Activated CD8-positive, alpha-beta memory T cell treated with anti-CD3 and anti-CD28 coated beads, Interleukin-2, amount 50 U/mL, for 24 hours (primary cell): ENCODE results near the gene BAIAP2L2.
"Not testable (repeated sequence)": the region's sequence is repeated elsewhere in the genome, so short reads cannot be mapped to it uniquely, and the experiment has no call there.

ENCODE experiments used
- DNase-seq: peaks from one replicate; pipeline ENCODE4 v3.0.0-alpha.2; 2020; ENCODE audit errors: extremely low read depth

BAIAP2L2 gene, protein sequence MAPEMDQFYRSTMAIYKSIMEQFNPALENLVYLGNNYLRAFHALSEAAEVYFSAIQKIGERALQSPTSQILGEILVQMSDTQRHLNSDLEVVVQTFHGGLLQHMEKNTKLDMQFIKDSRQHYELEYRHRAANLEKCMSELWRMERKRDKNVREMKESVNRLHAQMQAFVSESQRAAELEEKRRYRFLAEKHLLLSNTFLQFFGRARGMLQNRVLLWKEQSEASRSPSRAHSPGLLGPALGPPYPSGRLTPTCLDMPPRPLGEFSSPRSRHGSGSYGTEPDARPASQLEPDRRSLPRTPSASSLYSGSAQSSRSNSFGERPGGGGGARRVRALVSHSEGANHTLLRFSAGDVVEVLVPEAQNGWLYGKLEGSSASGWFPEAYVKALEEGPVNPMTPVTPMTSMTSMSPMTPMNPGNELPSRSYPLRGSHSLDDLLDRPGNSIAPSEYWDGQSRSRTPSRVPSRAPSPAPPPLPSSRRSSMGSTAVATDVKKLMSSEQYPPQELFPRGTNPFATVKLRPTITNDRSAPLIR

GRCh38 chr22:38110008-38110862 lies at the start of gene BAIAP2L2:
TSS of gene BAIAP2L2 (minus strand) at chr22:38110684. CDS start at chr22:38110525, 159 bp downstream.
- no peak for DNase-seq

DNA sequence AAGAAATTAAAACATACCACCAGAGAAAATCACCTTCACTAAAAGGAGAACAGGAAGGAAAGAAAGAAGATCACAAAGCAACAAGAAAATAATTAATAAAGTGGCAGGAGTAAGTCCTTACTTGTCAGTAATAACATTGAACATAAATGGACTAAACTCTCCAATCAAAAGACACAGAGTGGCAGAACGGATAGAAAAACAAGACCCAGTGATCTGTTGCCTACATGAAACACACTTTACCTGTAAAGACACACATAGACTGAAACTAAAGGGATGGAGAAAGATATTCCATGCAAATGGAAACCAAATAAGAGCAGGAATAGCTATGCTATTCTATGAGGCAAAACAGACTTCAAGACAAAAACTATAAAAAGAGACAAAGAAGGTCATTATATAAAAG lies 45.2 kb upstream of the BAIAP2L2 start:
- DNase-seq, result no peak

- not testable (repeated sequence) for DNase-seq
Observed at GRCh38 chr22:38154563-38154915, 44.1 kb upstream of the BAIAP2L2 start.

- DNase-seq, result no peak
Observed at GRCh38 chr22:38153821-38154562, 43.5 kb upstream of the BAIAP2L2 start.

- no peak for DNase-seq
Observed at GRCh38 chr22:38151126-38151500, 40.6 kb upstream of the BAIAP2L2 start.

DNA sequence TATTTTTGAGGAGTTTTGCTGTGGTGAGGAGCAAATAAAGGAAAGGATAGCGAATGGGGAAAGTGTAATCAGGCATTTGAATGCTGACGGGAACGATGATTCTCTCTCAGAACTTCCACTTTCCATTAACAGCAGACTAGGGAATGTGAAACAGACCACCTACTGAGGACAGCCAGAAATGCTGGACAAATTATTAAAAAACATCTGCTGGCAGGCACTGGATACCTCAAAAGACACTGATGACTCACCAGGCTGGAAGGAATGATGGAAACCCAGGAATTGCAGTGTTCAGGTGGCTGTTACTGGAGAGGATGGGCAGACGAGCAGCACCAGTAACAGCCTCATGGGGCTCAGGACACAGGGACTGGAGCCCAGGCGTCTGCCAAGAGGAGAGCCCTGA lies 37.8 kb upstream of the BAIAP2L2 start:
- no peak for DNase-seq

- not testable (repeated sequence) for DNase-seq
Observed at GRCh38 chr22:38146166-38146565, 35.7 kb upstream of the BAIAP2L2 start.

- DNase-seq, result no peak
Observed at GRCh38 chr22:38144025-38144405, 33.5 kb upstream of the BAIAP2L2 start.

DNA sequence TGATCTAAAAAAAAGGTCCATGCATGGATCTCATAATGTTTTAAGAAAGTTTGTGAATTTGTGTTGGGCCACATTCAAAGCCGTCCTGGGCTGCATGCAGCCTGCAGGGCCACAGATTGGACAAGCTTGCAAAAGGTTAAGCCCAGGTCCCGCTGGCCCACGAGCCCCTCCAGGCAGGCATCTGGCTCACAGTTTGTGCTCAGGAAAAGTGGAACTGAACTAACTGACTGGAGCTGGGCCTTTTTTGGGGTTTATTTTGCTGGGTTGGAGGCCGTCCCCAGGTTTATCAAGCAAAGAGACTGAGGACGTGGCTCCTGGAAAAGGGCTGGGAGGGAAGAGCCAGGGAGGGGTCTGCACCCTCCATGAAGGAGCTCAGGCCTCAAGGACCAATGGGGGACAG lies 32.1 kb upstream of the BAIAP2L2 start:
- DNase-seq, result no peak

DNA sequence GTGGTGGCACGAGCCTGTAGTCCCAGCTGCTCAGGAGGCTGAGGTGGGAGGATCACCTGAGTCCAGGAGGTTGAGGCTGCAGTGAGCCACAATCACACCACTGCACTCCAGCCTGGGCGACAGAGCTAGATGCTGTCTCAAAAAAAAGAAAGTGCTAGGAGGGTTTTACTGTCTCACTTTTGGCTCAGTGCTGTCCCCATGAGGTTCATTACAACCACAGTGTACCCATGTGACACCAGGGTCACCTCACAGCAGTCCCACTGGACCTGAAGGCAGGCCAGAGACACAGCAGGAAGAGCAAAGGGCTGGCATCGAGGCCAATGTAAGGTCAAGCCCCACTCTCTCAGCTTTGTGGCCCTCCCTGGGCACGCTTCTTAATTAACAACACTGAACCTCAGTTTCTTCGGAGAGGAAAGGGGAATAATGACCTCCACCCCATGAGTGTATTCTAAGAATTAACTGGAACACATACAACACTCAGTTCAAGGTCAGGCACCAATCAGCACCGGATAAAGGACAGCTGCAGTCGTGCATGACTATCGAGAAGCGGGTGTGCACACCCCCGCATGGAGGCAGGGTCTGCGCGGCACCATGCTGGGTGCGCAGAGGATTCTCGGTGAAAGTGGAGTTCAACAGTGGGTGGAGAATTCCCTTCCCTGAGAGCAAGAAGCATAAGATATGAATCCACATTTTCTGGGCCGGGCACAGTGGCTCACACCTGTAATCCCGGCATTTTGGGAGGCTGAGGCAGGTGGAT lies 30.9 kb upstream of the BAIAP2L2 start:
- DNase-seq, result no peak

- no peak for DNase-seq
Observed at GRCh38 chr22:38139901-38140300, 29.4 kb upstream of the BAIAP2L2 start.

GRCh38 chr22:38138961-38139360 lies 28.5 kb upstream of the BAIAP2L2 start:
- no peak for DNase-seq

DNA sequence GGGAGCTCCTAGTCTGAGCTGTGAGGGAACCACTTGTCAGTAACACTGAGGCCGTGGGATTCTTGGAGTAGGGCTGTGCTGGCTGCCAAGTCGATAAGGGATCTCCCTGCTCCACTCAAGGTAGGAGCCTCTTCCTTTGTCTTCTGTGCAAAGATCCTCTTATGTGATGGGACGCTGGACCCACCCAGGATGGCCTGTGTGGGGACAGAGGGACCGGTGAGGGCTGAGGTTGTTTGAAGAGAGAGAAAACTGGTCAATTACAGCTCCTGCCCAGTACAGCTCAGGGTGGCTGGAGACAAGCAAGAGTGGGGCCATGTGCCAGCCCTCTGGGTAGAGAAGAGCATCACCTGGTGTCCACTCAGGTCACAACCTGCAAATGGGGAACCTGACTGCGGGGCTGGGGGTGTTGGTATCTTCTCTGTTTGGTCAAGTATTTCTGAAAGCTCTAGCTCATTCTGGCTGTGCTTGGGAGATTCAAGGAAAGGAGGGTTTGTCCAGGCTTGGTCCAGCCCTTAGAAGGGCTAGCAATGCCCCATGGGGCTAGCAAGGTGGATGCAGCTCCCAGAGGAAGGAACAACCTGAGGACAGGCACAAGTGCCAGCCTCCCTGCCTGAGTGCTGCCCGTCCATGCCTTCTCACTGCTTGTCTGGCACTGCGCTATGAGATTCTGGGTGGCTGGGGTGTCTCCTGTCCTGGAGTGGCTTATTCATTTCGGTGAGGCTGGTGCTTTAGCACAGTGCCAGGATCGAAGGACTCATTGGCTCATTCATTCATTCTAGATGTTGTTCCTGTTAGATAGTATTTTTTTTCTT lies 27.6 kb upstream of the BAIAP2L2 start:
- no peak for DNase-seq

- DNase-seq, result no peak
Observed at GRCh38 chr22:38136607-38137006, 26.1 kb upstream of the BAIAP2L2 start.

GRCh38 chr22:38135133-38135706 lies 24.7 kb upstream of the BAIAP2L2 start:
- no peak for DNase-seq

GRCh38 chr22:38133331-38133730 lies 22.8 kb upstream of the BAIAP2L2 start:
- no peak for DNase-seq

DNA sequence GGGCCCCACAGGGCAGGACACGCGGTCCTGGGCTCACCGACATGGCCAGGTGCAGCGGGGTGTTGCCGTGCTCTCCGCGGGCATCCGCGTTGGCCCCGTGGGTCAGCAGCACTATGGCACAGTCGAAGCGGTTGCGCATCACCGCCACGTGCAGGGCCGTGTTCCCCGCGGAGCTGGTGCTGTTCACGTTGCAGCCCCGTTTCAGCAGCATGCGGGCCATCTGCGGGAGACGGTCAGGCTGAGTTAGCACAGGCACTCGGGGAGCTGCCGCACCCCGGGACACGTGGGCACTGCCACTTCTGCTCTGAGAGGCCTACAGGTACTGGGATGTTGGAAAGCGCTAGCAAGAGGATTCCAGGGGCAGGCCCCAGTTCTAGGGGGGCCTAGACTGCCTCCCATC lies 22.3 kb upstream of the BAIAP2L2 start:
- DNase-seq, result no peak

DNA sequence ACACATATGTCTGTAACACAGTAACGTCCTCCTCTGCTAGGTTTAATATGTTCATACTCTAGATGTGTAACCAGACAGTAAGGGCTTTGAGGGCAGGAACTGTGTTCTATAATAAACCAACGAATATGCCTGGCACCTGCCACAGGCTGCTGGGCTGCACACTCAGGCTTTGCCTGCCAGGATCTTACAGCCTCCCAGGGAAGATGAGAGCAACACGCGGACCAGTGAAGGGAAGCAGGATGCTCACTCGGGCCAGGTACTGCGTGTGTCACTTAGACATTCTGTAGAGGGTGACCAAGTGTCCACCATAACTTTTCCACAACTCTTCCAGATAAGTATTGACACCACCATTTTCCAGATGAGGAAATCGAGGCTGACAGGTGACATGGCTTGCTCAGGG lies 21.7 kb upstream of the BAIAP2L2 start:
- DNase-seq, result no peak

DNA sequence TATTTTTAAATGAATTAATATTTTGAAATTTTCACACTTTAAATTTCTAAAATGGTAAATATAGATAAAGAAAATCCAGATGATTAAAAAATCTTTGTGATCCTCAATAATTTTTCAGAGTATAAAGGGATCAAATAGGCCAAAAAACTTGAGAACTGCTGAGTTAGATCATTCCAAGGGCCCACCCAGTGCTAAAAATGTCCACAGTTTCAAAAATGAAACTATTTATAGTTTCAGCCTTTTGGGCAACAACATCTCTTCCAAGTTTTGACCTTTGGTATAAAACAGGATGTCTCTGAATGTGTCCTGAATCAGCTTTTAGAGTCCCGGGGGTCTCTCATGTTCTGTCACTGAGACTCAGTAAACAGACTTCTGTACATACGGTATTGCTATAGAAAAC lies 20.9 kb upstream of the BAIAP2L2 start:
- no peak for DNase-seq

DNA sequence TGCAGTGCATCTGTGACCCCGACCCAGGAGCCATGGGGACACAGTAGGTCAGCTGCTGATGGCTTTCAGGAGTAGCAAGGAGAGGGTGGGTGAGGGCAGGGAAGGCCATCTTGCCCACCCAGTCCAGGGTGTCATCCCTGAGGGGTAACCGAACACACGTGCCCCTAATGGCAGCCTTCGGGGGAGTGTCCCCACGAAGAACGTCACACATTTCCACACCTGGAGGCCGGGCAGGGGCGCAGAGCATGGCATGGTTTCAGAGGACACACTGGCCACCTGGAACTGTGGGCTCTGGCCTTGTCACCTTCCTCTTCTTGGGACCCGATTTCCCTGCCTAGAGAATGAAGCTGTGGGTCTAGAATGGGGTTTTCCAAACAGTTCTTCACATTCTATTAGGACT lies 19.4 kb upstream of the BAIAP2L2 start:
- DNase-seq, result no peak
